Thyroid gland (tissue), 4 donors: ENCODE results near the gene FCAR. TPM values are rescaled to one million over a fixed set of nuclear protein-coding genes. Genes with fewer than 3 reads are reported as not detected.
"Not testable (repeated sequence)": the region's sequence is repeated elsewhere in the genome, so short reads cannot be mapped to it uniquely, and the experiment has no call there.

ENCODE experiments used
- DNase-seq, 2 donors: peaks; one replicate each; pipeline ENCODE4 v3.0.0-alpha.2; 2019
- H3K27ac ChIP-seq, 3 donors: fragments of 200-600 bp; sonication (generic); 1 replicate in 2 of 3; 2 replicates in 1 of 3; pipeline ENCODE4 v1.5.1; 2016 to 2019; ENCODE audit warnings: mild to moderate bottlenecking in 1 of 3, moderate library complexity in 1 of 3
- H3K27me3 ChIP-seq: fragments of 200-600 bp; sonication (generic); one replicate; pipeline ENCODE4 v1.5.1; 2019
- H3K36me3 ChIP-seq, 2 donors: fragments of 200-600 bp; sonication (generic); one replicate each; pipeline ENCODE4 v1.5.1; 2016 to 2019
- H3K4me1 ChIP-seq, 2 donors: fragments of 200-600 bp; sonication (generic); one replicate each; pipeline ENCODE4 v1.5.1; 2017 to 2019
- H3K4me3 ChIP-seq, 3 donors: fragments of 200-600 bp; sonication (generic); replicated peaks in 1 of 3; 1 replicate in 2 of 3; 2 replicates in 1 of 3; pipeline ENCODE4 v1.5.1; 2016; ENCODE audit warnings: mild to moderate bottlenecking in 1 of 3
- H3K9me3 ChIP-seq: fragments of 200-600 bp; sonication (generic); one replicate; pipeline ENCODE4 v1.5.1; 2017
- POLR2A ChIP-seq, 2 donors: fragments of 450-650 bp; IDR thresholded peaks; one replicate each; pipeline ENCODE4 v1.6.1; 2017; ENCODE audit warnings: antibody characterized with exemption in 2 of 2, mild to moderate bottlenecking in 2 of 2, moderate library complexity in 1 of 2
- WGBS, 2 donors: methylation state at CpG; one replicate each; pipeline ENCODE4 v1.1.5; 2017; 5-methylcytosine and 5-hydroxymethylcytosine counted together
- intact Hi-C: fragments of 100-400 bp; cut with DNase I; formaldehyde crosslinking; loops from one replicate; pipeline ENCODE4 v1.15.1; 2023
- total RNA-seq, 4 donors: library from RNA; depleted of rRNA; stranded (reverse); fragments of >200 nt; gene quantifications; one replicate each; pipeline ENCODE4 v1.2.3, GENCODE V29; 2016
- TF ChIP-seq, protein P1 (sequence below), 6 experiments: fragments of 200-600 bp in 3 of 6; fragments of 450-650 bp in 3 of 6; sonication (generic) in 3 of 6; IDR thresholded peaks; one replicate each; pipeline ENCODE4 v1.5.1; 2016 to 2019; ENCODE audit warnings: antibody characterized with exemption in 6 of 6, mild to moderate bottlenecking in 2 of 6, inconsistent platforms in 1 of 6, moderate library complexity in 1 of 6

The FCAR gene
- total RNA-seq, 4 donors from 2014 or later: 0.49 to 0.67 (median 0.67) TPM; not detected in 1

DNA sequence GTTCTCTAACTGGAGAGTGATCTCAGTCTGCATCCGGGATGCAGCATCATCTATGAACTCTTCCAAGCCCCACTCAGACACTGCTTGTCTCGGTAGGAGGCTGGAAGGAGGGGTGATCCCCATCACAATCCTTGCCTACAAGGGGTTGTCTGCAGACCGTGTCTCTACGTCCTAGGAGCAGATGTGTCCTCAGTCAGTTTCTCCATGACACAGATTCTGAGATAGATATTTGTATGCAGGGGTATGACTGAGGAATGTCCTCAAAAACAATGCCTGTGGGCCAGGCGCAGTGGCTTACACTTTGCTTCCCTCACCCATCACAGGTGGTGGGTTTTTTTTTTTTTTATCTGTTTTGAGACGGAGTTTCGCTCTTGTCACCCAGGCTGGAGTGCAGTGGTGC is 32.8 kb downstream of the FCAR start:
- Histone ChIP-seq H3K27ac (no peak overlapping the region), H3K4me1 (no peaks in the 10 kb centered on the region), H3K4me3 (no peak overlapping the region), H3K9me3 (no peaks in the 10 kb centered on the region), H3K27me3 (no peaks in the 10 kb centered on the region), H3K36me3 (no peaks in the 10 kb centered on the region)
- WGBS, 2 donors: 70 to 74% methylated on average over 7 of the region's 7 CpGs
- intact Hi-C loops: no loop called here
- no peak for DNase-seq
- no peak for TF ChIP-seq POLR2A (IDR thresholded peaks at IDR 0.05)
- TF ChIP-seq, protein P1, sequence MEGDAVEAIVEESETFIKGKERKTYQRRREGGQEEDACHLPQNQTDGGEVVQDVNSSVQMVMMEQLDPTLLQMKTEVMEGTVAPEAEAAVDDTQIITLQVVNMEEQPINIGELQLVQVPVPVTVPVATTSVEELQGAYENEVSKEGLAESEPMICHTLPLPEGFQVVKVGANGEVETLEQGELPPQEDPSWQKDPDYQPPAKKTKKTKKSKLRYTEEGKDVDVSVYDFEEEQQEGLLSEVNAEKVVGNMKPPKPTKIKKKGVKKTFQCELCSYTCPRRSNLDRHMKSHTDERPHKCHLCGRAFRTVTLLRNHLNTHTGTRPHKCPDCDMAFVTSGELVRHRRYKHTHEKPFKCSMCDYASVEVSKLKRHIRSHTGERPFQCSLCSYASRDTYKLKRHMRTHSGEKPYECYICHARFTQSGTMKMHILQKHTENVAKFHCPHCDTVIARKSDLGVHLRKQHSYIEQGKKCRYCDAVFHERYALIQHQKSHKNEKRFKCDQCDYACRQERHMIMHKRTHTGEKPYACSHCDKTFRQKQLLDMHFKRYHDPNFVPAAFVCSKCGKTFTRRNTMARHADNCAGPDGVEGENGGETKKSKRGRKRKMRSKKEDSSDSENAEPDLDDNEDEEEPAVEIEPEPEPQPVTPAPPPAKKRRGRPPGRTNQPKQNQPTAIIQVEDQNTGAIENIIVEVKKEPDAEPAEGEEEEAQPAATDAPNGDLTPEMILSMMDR (IDR thresholded peaks at IDR 0.05): no peak

DNA sequence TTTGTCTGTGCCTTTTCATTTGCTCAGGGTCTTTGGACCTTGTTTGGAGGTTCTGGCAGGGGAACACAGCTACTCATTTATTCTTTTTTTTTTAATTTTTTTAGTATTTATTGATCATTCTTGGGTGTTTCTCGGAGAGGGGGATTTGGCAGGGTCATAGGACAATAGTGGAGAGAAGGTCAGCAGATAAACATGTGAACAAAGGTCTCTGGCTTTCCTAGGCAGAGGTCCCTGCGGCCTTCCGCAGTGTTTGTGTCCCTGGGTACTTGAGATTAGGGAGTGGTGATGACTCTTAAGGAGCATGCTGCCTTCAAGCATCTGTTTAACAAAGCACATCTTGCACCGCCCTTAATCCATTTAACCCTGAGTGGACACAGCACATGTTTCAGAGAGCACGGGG is 33.9 kb downstream of the FCAR start:
- H3K36me3 ChIP-seq, H3K27me3 ChIP-seq, H3K4me1 ChIP-seq, DNase-seq, intact Hi-C loops, H3K27ac ChIP-seq, H3K4me3 ChIP-seq, H3K9me3 ChIP-seq: not testable (repeated sequence)
- 41 to 59% methylated on average over 5 of the region's 5 CpGs for WGBS, 2 donors

DNA sequence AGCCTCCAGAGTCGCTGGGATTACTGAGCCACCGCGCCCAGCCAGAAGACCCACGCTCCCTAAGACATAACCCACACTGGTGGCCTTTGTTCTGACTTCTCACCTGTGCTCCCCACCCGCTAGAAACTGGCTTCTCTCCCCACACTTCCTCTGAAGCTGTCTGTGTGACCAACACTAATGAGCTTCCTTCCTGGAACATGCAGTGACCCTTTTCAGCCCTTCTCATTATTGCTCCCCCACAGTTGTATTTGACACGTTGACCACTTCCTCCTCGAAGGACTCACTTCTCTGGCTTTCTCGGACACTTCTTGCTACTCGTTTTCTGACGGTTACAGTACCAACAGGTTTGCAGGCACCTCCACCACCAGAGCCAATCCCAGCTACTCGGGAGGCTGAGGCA is 42.8 kb downstream of the FCAR start:
- WGBS, 2 donors: 70 to 75% methylated on average over 11 of the region's 11 CpGs

DNA sequence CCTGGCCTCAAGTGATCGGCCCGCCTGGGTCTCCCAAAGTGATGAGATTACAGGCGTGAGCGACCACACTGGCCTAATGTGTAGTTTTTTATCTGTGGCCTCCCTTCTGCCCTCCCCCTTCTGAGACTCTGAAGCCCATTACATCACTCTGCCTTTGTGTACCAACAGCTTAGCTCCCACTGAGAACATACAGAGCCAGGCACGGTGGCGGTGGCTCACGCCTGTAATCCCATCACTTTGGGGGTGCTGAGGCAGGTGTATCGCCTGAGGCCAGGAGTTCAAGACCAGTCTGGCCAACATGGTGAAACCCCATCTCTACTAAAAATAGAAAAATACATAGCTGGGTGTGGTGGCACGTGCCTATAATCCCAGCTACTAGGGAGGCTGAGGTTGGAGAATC is 44.5 kb downstream of the FCAR start:
- Histone ChIP-seq H3K27ac (no peak overlapping the region), H3K36me3 (no peaks in the 10 kb centered on the region), H3K4me3 (no peak overlapping the region), H3K4me1 (no peaks in the 10 kb centered on the region), H3K9me3 (no peaks in the 10 kb centered on the region), H3K27me3 (no peaks in the 10 kb centered on the region)
- no peak for TF ChIP-seq POLR2A (IDR thresholded peaks at IDR 0.05)
- TF ChIP-seq, protein P1 (IDR thresholded peaks at IDR 0.05): no peak
- intact Hi-C loops: no loop called here
- no peak for DNase-seq
- 78 to 82% methylated on average over 9 of the region's 9 CpGs for WGBS, 2 donors

More for the DNA sequence above, 42.8 kb downstream of the FCAR start:
- no peak overlapping the region for H3K4me3 ChIP-seq
- no peaks in the 10 kb centered on the region for H3K36me3 ChIP-seq
- H3K4me1 ChIP-seq: no peaks in the 10 kb centered on the region
- H3K9me3 ChIP-seq: no peaks in the 10 kb centered on the region
- intact Hi-C loops: no loop called here
- no peak overlapping the region for H3K27ac ChIP-seq
- TF ChIP-seq, protein P1 (IDR thresholded peaks at IDR 0.05): no peak
- no peak for TF ChIP-seq POLR2A (IDR thresholded peaks at IDR 0.05)
- no peak for DNase-seq
- H3K27me3 ChIP-seq: no peaks in the 10 kb centered on the region

DNA sequence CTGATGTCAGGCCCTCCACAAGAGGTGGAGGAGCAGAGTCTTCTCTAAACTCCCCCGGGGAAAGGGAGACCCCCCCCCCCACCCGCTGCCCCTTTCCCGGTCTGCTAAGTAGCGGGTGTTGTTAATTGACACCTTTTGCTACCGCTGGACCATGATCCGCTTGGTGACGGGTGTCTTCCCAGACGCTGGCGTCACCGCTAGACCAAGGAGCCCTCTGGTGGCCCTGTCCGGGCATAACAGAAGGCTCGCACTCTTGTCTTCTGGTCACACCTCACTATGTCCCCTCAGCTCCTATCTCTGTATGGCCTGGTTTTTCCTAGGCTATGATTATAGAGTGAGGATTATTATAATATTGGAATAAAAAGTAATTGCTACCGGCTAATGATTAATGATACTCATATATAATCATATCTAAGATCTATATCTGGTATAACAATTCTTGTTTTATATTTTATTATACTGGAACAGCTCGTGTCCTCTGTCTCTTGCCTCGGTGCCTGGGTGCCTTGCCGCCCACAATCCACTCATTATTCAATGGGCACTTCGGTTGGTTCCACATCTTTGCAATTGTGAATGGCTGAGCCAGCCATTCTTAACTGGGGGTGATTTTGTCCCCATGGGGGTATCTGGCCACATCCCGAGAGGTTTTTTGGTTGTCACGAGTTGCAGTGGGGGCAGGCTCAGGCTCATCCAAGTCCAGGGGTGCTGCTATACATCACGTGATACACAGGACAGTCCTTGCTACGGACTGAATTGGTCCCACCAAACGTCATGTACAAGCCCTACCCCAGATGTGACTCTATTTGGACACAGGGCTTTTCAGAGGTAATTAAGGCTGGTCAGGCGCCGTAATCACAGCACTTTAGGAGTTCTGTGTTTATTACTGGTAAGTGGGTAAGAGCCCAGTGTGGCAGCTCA is 45.9 kb downstream of the FCAR start:
- 38 to 40% methylated on average over 16 to 19 of the region's 24 CpGs for WGBS, 2 donors
- TF ChIP-seq, protein P1 (IDR thresholded peaks at IDR 0.05): peak in 1 of 6 experiments; percentile 16
- H3K4me1 ChIP-seq, H3K27ac ChIP-seq, H3K36me3 ChIP-seq, H3K9me3 ChIP-seq, H3K27me3 ChIP-seq, DNase-seq, H3K4me3 ChIP-seq, intact Hi-C loops: not testable (repeated sequence)
